HG03097 (cell line): ENCODE data around the gene SUMO3.
A peak's percentile ranks its signal among the peaks of the same experiment; 100 is the strongest.

Source experiments
- ATAC-seq: cut with Tn5 transposase; IDR thresholded peaks from one replicate; pipeline ENCODE4 v1.9.1; 2021; ENCODE audit not compliant: unreplicated experiment, low FRiP score

Gene SUMO3

DNA sequence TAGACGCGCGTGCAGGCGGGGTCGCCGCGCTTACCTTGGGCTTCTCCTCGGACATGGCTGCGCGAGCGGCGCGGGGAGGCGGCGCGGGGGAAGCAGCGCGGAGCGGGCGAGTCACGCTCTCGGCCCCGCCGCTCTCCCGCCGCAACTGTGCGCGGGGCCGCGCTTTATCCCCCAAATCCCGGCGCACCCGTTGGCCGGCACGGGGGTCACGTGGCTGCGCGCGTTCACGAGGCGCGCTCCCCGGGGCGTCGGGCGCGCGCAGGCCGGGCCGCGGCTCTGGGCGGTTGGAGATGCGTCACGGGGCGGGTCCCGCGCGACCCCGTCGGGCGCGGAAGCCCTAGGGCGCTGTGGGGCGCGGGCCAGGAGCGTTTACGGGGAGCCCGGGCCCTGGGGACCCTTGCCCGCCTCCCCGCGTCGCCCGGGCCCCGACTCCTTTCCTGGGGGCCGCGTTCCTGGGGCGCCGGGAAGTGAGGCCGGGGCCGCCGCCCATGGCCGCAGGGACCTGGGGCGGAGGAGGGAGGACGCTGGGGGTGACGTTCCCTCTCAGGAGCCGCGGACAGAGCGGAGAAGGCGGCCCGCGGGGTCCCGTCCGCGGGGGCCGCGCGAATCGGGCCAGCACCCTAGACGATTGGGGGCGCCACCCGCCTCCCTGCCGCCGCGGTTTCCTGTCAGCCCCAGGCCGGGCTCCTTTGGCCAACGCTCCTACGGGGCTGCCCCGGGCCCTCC, at the start of gene SUMO3:
Gene SUMO3 (minus strand): TSS at position 149 of the 726 bp plus-strand sequence. CDS start 94 bp downstream, at position 55.
- ATAC-seq: peak; percentile 52

- ATAC-seq: no peak
Measured at GRCh38 chr21:44867464-44867863, 49.6 kb upstream of the SUMO3 start.

DNA sequence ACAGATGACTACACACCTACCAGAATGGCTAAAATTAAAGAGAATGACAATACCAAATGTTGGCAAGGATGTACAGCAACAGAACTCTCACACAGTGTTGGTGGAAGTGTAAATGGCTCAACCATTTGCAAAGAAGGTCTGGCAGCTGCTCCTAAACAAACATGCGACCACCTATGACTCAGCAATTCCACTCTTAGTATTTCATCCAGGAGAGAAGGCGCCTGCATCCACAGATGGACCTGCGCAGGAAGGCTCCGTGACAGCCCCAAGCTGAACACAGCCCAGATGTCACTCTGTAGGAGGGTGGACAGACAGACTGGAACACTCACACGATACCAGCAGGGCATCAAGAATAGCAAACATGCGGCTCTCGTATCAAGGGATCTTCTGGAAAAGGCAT, 48.9 kb upstream of the SUMO3 start:
- no peak for ATAC-seq

DNA sequence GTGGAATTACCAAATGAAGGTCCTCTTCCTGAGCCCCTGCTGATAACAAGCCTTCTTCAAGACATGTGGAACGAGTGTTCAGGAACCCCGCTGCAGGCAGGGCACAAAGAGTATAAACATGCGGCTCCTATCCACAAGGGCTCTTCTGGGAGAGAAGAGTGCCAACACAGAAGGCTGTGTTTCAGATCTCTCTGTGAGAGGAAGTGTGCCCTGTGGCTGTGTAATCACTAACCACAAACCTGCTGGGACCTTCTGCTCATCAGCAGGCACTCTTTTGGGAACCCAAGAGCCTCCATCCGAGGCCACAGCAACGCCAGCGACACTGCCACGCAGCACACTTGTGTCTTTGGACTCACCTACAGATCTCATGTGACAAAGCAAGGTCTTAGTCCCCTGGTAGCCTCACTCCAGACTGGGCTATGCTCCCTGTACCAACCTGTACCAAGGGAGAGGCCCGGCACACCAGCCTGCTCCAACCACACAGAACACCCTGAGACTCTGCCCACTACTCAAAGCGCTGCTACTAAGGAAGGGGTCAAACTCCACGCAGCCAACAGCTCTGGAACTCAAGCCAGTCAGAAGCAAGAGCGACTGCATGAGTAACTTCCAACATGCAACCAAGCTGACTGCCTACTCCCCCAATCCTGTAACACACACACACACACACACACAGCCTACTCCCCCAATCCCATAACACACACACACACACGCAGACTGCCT, 47.9 kb upstream of the SUMO3 start:
- no peak for ATAC-seq

GRCh38 chr21:44862869-44863685, 45.2 kb upstream of the SUMO3 start:
- no peak for ATAC-seq

- ATAC-seq: no peak
Measured at GRCh38 chr21:44858791-44859190, 40.9 kb upstream of the SUMO3 start.

DNA sequence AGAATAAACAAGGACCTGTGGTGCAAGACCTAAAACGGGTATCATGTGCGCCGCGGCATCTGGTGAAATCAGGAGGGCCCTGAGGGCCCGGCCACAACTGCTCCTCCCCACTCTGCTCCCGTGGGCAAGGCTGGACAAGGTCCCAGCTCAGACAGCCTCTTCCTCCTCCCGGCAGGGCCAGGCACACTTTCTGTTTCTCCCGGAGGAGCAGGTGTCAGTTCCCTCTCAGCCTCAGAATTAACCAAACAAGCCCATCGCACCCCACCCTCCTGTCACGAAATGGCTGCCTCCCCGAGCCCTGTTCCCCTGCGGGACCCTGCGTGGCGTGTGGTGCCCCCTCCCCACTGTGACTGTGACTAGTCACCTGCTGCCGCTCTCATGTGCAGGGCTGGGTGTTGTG, 40.4 kb upstream of the SUMO3 start:
- ATAC-seq: no peak

DNA sequence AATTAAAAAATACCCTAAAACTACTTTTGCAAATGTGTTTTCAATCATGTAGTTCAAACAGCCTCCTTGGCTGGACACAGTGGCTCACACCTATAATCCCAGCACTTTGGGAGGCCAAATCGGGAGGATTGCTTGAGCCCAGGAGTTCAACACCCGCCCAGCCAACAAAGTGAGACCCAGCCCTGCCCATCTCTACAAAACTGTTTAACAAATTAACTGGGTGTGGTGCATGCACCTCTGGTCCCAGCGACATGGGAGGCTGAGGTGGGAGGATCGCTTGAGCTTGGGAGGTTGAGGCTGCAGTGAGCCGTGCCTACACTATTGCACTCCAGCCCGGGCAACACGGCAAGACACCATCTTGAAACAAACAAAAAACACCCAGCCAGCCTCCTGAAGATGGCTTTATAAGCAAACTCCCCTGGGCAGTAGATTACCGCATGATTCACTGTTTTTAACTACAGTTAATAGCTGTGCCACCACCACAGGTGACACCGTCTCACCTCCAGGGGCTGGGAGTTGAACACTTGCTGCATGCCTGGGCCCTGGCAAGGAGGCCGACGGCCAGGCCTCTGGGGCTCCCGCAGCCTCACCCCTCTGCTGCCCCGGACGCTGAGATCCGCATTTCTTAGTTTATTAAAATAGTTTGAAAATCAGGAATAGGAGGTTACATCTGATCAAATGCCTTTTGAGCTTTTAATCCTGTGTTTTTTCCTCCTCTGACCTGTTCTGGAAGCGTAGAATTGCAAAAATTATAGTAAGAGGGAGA, 39.4 kb upstream of the SUMO3 start:
- ATAC-seq: no peak

- ATAC-seq: no peak
Measured at GRCh38 chr21:44856131-44856530, 38.3 kb upstream of the SUMO3 start.

GRCh38 chr21:44855572-44855971, 37.7 kb upstream of the SUMO3 start:
- no peak for ATAC-seq

- ATAC-seq: no peak
Measured at GRCh38 chr21:44854664-44855446, 37.0 kb upstream of the SUMO3 start.

GRCh38 chr21:44854391-44854663, 36.5 kb upstream of the SUMO3 start:
- no peak for ATAC-seq

DNA sequence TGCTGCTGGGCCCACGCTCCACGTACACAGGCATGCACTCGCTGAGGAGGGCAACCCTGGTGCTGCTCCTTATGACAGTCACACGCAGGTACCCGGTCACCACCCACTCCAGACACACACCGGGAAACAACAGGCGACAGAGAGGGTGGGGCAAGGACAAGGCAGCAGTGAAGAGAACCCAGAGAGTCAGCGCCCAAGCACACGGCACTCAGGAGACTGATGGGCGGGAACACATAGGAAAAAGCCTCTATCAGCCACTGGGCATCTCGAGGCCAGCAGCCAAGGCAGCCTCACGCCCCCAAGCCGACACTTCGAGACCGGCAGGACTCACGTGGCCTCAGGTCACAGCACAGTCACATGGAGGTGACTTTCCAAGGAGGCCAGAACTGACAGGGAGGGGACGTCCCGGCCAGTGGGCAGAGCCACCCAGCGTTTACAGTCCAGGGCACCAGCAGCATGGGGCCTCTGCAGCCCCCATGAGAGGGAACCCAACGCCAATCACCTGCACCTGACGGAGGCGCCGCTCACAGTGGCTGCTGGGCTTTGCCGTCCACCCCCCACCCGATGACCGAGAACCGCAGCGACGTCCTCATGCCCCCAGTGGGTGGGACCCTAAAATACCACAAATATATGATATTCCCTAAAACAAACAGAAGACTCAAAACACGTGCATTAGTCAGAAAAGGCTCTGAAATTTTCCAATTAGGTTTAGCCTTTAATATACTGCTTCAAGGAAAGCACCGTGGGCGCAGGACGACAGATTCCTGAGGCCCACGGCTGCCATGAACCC, 35.9 kb upstream of the SUMO3 start:
- ATAC-seq: no peak

DNA sequence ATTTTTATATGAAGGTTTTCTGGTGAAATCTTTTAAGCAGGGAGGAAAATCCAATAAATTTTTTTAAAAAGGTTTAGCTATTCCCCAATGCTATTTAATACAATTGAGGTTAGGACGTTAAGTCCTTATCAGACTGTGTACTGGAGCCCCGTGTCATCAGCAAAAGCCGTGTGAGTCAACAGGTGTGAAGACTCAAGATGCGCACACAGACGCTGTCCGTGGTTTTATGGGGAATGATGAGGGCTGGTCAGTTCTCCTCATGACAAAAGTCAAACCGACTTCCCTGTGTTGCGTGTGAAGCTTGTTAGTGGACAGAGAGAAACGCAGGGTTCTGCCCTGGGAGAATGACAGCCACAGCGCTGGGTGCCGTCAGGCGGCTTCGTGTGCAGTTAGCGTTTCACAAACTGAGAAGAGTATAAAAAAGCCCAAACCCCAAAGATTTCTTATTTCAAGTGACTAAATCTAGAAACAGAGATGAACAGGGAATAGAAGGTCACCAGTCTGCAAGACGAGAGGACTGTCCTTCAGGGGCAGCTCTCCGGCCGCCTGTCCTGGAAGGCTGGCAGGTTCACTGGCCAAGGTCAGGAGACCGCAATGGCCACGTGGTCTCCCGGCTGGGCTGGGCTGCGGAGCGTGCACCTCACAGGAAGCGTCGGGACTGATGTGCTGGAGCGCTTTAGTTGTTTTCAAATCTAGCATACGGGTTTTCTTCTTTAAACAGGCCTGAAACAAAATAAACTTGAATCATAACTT, 33.2 kb upstream of the SUMO3 start:
- no peak for ATAC-seq

GRCh38 chr21:44850208-44850800, 32.4 kb upstream of the SUMO3 start:
- ATAC-seq: no peak

- ATAC-seq: no peak
Measured at GRCh38 chr21:44849616-44850130, 31.8 kb upstream of the SUMO3 start.

- ATAC-seq: no peak
Measured at GRCh38 chr21:44848821-44849521, 31.1 kb upstream of the SUMO3 start.
